ENCODE measurements around the gene IVL.

IVL gene

DNA sequence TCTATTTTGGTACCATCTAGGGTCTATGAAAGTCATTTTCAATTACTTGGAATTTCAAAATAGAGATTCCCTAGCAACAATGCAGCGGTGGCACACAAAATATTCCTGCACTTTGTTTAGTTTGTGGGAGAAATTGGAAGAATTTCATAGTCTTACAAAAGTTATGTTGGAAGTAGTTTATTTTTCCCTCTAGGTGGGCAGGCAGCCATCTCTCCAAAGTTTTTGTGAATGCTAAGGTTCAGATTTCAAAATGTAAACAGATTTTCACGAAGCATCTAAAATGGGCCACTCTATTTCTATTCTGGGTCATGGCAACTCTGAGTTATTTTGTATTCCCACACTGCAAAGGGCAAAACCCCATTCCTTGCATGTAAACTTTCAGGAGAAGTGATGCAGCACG is 22.3 kb upstream of the IVL start:
- TF ChIP-seq, protein P1, sequence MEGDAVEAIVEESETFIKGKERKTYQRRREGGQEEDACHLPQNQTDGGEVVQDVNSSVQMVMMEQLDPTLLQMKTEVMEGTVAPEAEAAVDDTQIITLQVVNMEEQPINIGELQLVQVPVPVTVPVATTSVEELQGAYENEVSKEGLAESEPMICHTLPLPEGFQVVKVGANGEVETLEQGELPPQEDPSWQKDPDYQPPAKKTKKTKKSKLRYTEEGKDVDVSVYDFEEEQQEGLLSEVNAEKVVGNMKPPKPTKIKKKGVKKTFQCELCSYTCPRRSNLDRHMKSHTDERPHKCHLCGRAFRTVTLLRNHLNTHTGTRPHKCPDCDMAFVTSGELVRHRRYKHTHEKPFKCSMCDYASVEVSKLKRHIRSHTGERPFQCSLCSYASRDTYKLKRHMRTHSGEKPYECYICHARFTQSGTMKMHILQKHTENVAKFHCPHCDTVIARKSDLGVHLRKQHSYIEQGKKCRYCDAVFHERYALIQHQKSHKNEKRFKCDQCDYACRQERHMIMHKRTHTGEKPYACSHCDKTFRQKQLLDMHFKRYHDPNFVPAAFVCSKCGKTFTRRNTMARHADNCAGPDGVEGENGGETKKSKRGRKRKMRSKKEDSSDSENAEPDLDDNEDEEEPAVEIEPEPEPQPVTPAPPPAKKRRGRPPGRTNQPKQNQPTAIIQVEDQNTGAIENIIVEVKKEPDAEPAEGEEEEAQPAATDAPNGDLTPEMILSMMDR (IDR thresholded peaks at IDR 0.05; ENCODE audit: control extremely low read depth, extremely low read depth, low read depth, missing control alignments) = no peak
- ChIA-PET CTCF (interaction anchor here (0.7 to 2.1 kb wide), 4 partner anchors 8 to 40 kb away, joined by 3 to 6 read pairs (median 4); partner anchors contain the start of gene SMCP), POLR2A (no interaction called here)
- DNase-seq (ENCODE audit: extremely low spot score) = no peak

GRCh38 chr1:152886758-152887409 is 21.5 kb upstream of the IVL start:
- ChIA-PET POLR2A (no interaction called here), CTCF (interaction anchor here (1.1 to 2.1 kb wide), 7 partner anchors 9 to 305 kb away, joined by 3 to 6 read pairs (median 4); partner anchors contain the start of gene SMCP)
- no peak for DNase-seq (ENCODE audit: extremely low spot score)
- TF ChIP-seq, protein P1 (IDR thresholded peaks at IDR 0.05; ENCODE audit: control extremely low read depth, extremely low read depth, low read depth, missing control alignments) = no peak

DNA sequence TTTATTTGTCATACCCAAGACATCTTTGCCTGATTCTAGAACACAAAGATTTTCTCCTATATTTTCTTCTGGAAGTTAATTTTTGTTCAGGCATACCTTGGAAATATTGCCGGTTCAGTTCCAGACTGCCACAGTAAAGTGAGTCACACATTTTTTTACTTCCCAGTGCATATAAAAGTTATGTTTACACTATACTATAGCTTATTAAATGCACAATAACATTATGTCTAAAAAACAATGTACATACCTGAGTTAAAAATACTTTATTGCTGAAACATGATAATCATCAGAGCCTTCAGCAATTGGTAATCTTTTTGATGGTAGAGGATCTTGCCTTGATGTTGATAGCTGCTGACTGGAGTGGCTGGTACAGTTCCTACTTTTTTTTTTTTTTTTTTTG is 20.2 kb upstream of the IVL start:
- ChIA-PET POLR2A (no interaction called here), CTCF (interaction anchor here (1.1 to 2.2 kb wide), 5 partner anchors 9 to 38 kb away, joined by 3 to 6 read pairs (median 5); partner anchors contain the start of gene SMCP)
- DNase-seq (ENCODE audit: extremely low spot score) = no peak
- TF ChIP-seq, protein P1 (IDR thresholded peaks at IDR 0.05; ENCODE audit: control extremely low read depth, extremely low read depth, low read depth, missing control alignments) = no peak

DNA sequence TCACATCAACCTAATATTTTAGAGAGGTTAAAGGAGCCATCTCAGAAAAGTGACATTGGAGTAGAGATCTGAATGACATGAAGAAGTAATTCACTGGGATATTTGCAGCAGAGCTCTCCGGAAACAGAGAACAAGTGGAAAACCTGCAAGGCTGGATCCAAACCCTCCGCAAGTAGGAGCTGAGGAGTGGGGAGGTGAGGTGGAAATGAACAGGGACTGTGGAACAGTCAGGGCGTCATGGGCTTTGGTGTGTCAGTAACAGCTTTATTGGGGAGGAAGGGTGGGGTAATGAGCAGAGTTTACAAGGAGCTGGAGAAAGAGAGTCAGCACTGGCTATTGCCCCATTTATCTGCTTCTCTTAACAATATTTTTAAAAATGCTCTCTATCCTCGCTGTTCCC is 9.3 kb upstream of the IVL start:
- POLR2A ChIA-PET = no interaction called here
- TF ChIP-seq, protein P1 (IDR thresholded peaks at IDR 0.05; ENCODE audit: control extremely low read depth, extremely low read depth, low read depth, missing control alignments) = no peak
- no peak for DNase-seq (ENCODE audit: extremely low spot score)
- CTCF ChIA-PET = interaction anchor here (0.8 to 3.0 kb wide), 4 partner anchors 8 to 29 kb away, joined by 3 to 8 read pairs (median 4); no protein-coding TSS in a partner anchor

- TF ChIP-seq, protein P1 (IDR thresholded peaks at IDR 0.05; ENCODE audit: control extremely low read depth, extremely low read depth, low read depth, missing control alignments) = no peak
- CTCF ChIA-PET = interaction anchor here (1.4 to 3.0 kb wide), 2 partner anchors 7 to 30 kb away, joined by 3 to 8 read pairs; no protein-coding TSS in a partner anchor
- DNase-seq (ENCODE audit: extremely low spot score) = no peak
- POLR2A ChIA-PET = no interaction called here
These were observed 8.5 kb upstream of the IVL start for GRCh38 chr1:152899883-152900282.

DNA sequence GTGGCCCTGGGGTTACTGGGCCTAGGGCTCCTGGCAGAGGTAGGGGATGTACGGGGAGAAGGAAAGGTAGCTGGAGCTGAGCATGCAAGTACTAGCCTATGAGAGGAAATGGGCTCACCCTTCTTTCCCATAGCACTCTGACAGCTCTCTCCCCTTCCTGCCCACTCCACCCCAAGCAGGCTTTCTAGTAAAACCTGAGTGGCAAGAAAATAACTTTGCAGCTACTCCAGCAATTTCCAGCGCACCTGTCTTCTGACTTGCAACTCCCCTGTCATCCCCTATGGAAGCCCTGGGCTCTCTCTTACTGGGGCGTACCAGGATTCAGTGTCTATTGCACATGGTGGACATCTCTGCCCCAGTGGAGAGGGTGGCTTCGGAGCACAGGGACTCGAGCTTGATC is 6.7 kb upstream of the IVL start:
- POLR2A ChIA-PET = no interaction called here

More for the DNA sequence above, 6.7 kb upstream of the IVL start:
- CTCF ChIA-PET = interaction anchor here (1.0 to 3.0 kb wide), 3 partner anchors 24 to 31 kb away, joined by 3 to 8 read pairs (median 6); no protein-coding TSS in a partner anchor
- TF ChIP-seq, protein P1 (IDR thresholded peaks at IDR 0.05; ENCODE audit: control extremely low read depth, extremely low read depth, low read depth, missing control alignments) = no peak
- DNase-seq (ENCODE audit: extremely low spot score) = no peak

Measured in GM10248 (cell line).